ENCODE measurements around the gene KCNQ1. TPM values are rescaled to one million over a fixed set of nuclear protein-coding genes. Genes with fewer than 3 reads are reported as not detected.

KCNQ1 gene
- total RNA-seq, 3 donors from 2014 or later (not counting 1 experiment from before 2014, with no cell fraction given) = 1.9 to 7.8 (median 3.3) TPM

DNA sequence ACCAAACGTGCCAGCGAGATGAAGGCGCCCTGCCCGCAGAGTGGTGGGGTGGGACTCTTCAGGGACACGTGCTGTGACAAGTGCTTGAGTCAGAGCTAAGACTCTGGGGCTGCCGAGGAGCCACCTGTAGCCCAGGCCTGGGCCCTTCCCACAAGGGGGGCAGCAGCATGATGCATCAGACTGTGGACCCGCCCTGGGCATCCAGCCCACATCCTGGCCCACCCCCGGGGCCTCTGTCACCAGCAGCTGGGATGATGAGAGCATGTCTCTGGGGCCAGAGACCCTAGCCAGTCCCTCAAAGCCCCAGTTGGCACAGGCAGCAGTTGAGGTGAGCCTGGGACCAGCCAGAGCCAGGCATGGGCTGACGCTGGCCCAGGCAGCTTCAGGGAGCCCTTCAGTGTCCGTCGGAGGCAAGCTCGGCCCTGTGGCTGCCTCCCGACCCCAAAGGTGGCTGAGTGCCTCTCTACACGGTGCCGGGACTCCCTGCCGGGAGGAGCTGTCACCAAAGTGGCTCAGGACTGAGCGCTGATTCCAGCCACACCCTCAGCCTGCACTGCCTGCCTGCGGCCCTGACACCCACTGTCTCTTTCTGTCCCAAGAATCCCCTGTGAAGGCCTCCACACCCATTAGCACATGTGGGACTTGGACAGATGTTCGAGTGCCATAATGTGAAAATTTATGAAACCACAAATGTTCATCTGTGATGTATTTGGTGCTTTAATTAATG, 399.5 kb downstream of the KCNQ1 start:
- TF ChIP-seq, protein P1, sequence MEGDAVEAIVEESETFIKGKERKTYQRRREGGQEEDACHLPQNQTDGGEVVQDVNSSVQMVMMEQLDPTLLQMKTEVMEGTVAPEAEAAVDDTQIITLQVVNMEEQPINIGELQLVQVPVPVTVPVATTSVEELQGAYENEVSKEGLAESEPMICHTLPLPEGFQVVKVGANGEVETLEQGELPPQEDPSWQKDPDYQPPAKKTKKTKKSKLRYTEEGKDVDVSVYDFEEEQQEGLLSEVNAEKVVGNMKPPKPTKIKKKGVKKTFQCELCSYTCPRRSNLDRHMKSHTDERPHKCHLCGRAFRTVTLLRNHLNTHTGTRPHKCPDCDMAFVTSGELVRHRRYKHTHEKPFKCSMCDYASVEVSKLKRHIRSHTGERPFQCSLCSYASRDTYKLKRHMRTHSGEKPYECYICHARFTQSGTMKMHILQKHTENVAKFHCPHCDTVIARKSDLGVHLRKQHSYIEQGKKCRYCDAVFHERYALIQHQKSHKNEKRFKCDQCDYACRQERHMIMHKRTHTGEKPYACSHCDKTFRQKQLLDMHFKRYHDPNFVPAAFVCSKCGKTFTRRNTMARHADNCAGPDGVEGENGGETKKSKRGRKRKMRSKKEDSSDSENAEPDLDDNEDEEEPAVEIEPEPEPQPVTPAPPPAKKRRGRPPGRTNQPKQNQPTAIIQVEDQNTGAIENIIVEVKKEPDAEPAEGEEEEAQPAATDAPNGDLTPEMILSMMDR (IDR thresholded peaks at IDR 0.05) = no peak
- intact Hi-C loops (cut with micrococcal nuclease) = no loop called here
- Mint-ChIP-seq H3K36me3 (no peaks in the 10 kb centered on the region), H3K4me1 (no peaks in the 10 kb centered on the region), H3K27me3 (ENCODE audit: low read depth in 2 of 2) (no peaks in the 10 kb centered on the region), H3K9me3 (no peaks in the 10 kb centered on the region), H3K4me3 (no peak overlapping the region), H3K27ac (no peak overlapping the region)
- H3K27ac ChIP-seq (ENCODE audit: low read length) = no peak overlapping the region
- no peak overlapping the region for H3K4me3 ChIP-seq (ENCODE audit: low read length)
- no peaks in the 10 kb centered on the region for H3K4me1 ChIP-seq (ENCODE audit: control insufficient read depth, insufficient read depth, low read length)
- no peak for ATAC-seq
- no peaks in the 10 kb centered on the region for H3K9me3 ChIP-seq (ENCODE audit: control insufficient read depth, insufficient read depth, low read length)
- no peak for DNase-seq
- 80% methylated on average over 19 of the region's 19 CpGs for WGBS (ENCODE audit: insufficient coverage)
- H3K36me3 ChIP-seq (ENCODE audit: control insufficient read depth, insufficient read depth, low read length) = no peaks in the 10 kb centered on the region
- H3K27me3 ChIP-seq (ENCODE audit: control insufficient read depth, insufficient read depth, low read length) = no peaks in the 10 kb centered on the region

DNA sequence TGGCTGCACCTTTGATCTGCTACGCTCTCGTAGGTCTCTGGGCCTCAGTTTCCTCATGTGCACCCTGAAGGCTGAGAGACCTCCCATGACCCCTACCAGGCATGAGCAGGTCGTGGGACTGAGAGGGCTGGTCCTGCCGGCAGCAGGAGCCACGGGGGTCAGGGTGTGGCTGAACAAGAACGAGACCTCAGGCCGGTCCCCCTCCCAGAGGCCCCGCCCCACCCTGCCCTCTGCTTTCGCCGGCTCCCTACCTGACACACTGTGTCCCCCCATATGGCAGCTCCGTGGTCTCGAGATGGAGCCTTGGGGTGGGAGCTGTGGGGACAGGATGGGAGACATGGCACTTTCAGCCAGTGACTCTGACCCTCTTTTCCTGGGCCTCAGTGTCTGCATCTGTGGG, 400.2 kb downstream of the KCNQ1 start:
- Histone ChIP-seq H3K4me3 (ENCODE audit: low read length) (no peak overlapping the region), H3K9me3 (ENCODE audit: control insufficient read depth, insufficient read depth, low read length) (no peaks in the 10 kb centered on the region), H3K27ac (ENCODE audit: low read length) (no peak overlapping the region), H3K4me1 (ENCODE audit: control insufficient read depth, insufficient read depth, low read length) (no peaks in the 10 kb centered on the region), H3K27me3 (ENCODE audit: control insufficient read depth, insufficient read depth, low read length) (no peaks in the 10 kb centered on the region), H3K36me3 (ENCODE audit: control insufficient read depth, insufficient read depth, low read length) (no peaks in the 10 kb centered on the region)
- 80% methylated on average over 10 of the region's 12 CpGs for WGBS (ENCODE audit: insufficient coverage)
- Mint-ChIP-seq H3K4me1 (no peaks in the 10 kb centered on the region), H3K9me3 (no peaks in the 10 kb centered on the region), H3K36me3 (no peaks in the 10 kb centered on the region), H3K27me3 (ENCODE audit: low read depth in 2 of 2) (no peaks in the 10 kb centered on the region), H3K27ac (no peak overlapping the region), H3K4me3 (no peak overlapping the region)
- no peak for ATAC-seq
- TF ChIP-seq, protein P1 (IDR thresholded peaks at IDR 0.05) = no peak
- no peak for DNase-seq
- intact Hi-C loops (cut with micrococcal nuclease) = no loop called here

DNA sequence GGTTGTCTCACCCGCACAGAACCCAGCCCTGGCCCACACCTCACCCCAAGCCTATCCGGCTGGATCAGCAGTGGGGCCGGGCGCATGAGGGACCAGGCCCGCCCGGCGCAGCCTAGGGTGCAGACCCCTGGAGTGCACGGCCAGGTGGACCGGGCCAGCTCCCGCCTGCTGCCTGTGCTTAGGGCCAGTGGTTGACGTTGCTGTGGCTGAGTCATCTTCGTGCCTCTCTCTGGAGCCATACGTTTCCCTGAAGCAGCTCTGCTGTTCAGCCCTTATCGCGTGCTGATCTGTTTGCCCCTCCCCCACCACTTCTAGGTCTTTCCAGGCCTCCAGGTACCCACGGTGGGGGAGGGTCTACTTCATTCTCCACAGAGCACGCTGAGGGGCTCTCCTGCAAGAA, 401.2 kb downstream of the KCNQ1 start:
- Histone ChIP-seq H3K4me1 (ENCODE audit: control insufficient read depth, insufficient read depth, low read length) (no peaks in the 10 kb centered on the region), H3K36me3 (ENCODE audit: control insufficient read depth, insufficient read depth, low read length) (no peaks in the 10 kb centered on the region), H3K4me3 (ENCODE audit: low read length) (no peak overlapping the region), H3K27me3 (ENCODE audit: control insufficient read depth, insufficient read depth, low read length) (no peaks in the 10 kb centered on the region), H3K9me3 (ENCODE audit: control insufficient read depth, insufficient read depth, low read length) (no peaks in the 10 kb centered on the region), H3K27ac (ENCODE audit: low read length) (no peak overlapping the region)
- ATAC-seq = no peak
- no peaks in the 10 kb centered on the region for H3K4me1 Mint-ChIP-seq
- no peak overlapping the region for H3K4me3 Mint-ChIP-seq
- intact Hi-C loops (cut with micrococcal nuclease) = no loop called here
- TF ChIP-seq, protein P1 (IDR thresholded peaks at IDR 0.05) = no peak
- H3K27ac Mint-ChIP-seq = no peak overlapping the region
- no peaks in the 10 kb centered on the region for H3K9me3 Mint-ChIP-seq
- WGBS (ENCODE audit: insufficient coverage) = 72% methylated on average over 17 of the region's 17 CpGs
- H3K36me3 Mint-ChIP-seq = no peaks in the 10 kb centered on the region
- DNase-seq = no peak
- H3K27me3 Mint-ChIP-seq (ENCODE audit: low read depth in 2 of 2) = no peaks in the 10 kb centered on the region

DNA sequence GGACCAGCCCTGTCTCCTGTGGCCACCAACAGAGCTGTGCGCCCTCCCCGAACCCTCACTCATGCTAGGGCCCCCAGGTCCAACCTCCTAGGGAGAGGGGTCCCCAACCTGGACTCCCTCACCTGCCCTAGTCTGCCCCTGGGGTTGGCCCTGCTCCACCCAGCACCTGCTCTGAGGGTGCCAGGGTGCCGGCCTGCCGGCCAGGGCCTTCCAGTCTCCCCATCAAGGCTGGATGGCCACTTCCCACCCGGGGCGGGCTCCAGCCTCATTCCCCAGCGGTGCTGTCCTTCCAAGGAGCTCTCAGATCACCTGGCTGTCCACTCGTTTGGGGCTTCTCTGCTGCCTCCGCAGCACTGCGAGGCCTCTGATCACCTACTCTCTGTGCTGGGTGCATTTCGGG, 401.7 kb downstream of the KCNQ1 start:
- TF ChIP-seq, protein P1 (IDR thresholded peaks at IDR 0.05) = no peak
- Histone ChIP-seq H3K27me3 (ENCODE audit: control insufficient read depth, insufficient read depth, low read length) (no peaks in the 10 kb centered on the region), H3K27ac (ENCODE audit: low read length) (no peak overlapping the region), H3K36me3 (ENCODE audit: control insufficient read depth, insufficient read depth, low read length) (no peaks in the 10 kb centered on the region), H3K9me3 (ENCODE audit: control insufficient read depth, insufficient read depth, low read length) (no peaks in the 10 kb centered on the region), H3K4me3 (ENCODE audit: low read length) (no peak overlapping the region), H3K4me1 (ENCODE audit: control insufficient read depth, insufficient read depth, low read length) (no peaks in the 10 kb centered on the region)
- no peaks in the 10 kb centered on the region for H3K4me1 Mint-ChIP-seq
- no peak overlapping the region for H3K27ac Mint-ChIP-seq
- no peak overlapping the region for H3K4me3 Mint-ChIP-seq
- DNase-seq (no peak), ATAC-seq (no peak)
- intact Hi-C loops (cut with micrococcal nuclease) = no loop called here
- H3K9me3 Mint-ChIP-seq = no peaks in the 10 kb centered on the region
- WGBS (ENCODE audit: insufficient coverage) = 92% methylated on average over 11 of the region's 11 CpGs
- no peaks in the 10 kb centered on the region for H3K27me3 Mint-ChIP-seq (ENCODE audit: low read depth in 2 of 2)
- no peaks in the 10 kb centered on the region for H3K36me3 Mint-ChIP-seq
